Kidney (tissue), 14 donors: ENCODE data around the gene CXXC5. TPM values are rescaled to one million over a fixed set of nuclear protein-coding genes. Genes with fewer than 3 reads are reported as not detected.
A peak's percentile ranks its signal among the peaks of the same experiment; 100 is the strongest.

Experiments used
- DNase-seq, 5 donors: peaks; one replicate each; pipeline ENCODE4 v3.0.0-alpha.2; 2013 to 2020
- FAIRE-seq: peaks from 2 replicates; lab custom pipeline; 2012; peaks lifted over from hg19 to GRCh38; lab: Jason Lieb, UNC
- H3K27ac ChIP-seq, 2 donors: one replicate each; pipeline ENCODE4 v1.7.0; 2013; ENCODE audit warnings: low read depth in 2 of 2, low read length in 2 of 2, inconsistent platforms in 1 of 2
- H3K27me3 ChIP-seq: one replicate; pipeline ENCODE4 v1.7.1; 2013; ENCODE audit warnings: low read length, inconsistent platforms; ENCODE audit not compliant: control insufficient read depth, insufficient read depth
- H3K36me3 ChIP-seq, 3 donors: one replicate each; pipeline versions ENCODE4 v1.7.0 to v1.7.1; 2013; ENCODE audit warnings: low read length in 3 of 3, control low read depth in 1 of 3, inconsistent platforms in 1 of 3; ENCODE audit not compliant: insufficient read depth in 3 of 3, control insufficient read depth in 2 of 3
- H3K4me1 ChIP-seq, 3 donors: one replicate each; pipeline versions ENCODE4 v1.7.0 to v1.7.1; 2013; ENCODE audit warnings: low read length in 3 of 3, inconsistent platforms in 1 of 3, low read depth in 1 of 3; ENCODE audit not compliant: control insufficient read depth in 2 of 3, insufficient read depth in 2 of 3
- H3K4me3 ChIP-seq, 3 donors: one replicate each; pipeline versions ENCODE4 v1.7.0 to v1.8.1; 2013; ENCODE audit warnings: low read length in 3 of 3, control low read depth in 1 of 3, inconsistent platforms in 1 of 3
- H3K9ac ChIP-seq, 3 donors: one replicate each; pipeline versions ENCODE4 v1.7.0 to v1.7.1; 2013; ENCODE audit warnings: low read length in 3 of 3, control low read depth in 1 of 3, inconsistent platforms in 1 of 3
- H3K9me3 ChIP-seq, 3 donors: one replicate each; pipeline versions ENCODE4 v1.7.0 to v1.7.1; 2013; ENCODE audit warnings: low read length in 3 of 3, control low read depth in 1 of 3, inconsistent platforms in 1 of 3; ENCODE audit not compliant: control insufficient read depth in 2 of 3, insufficient read depth in 1 of 3
- intact Hi-C: fragments of 100-400 bp; cut with DNase I; formaldehyde crosslinking; loops from one replicate; pipeline ENCODE4 v1.11.1; 2022
- polyA plus RNA-seq: library from polyadenylated mRNA; stranded (reverse); fragments of 350-450 nt; fragmentation: Illumina TruSeq; extraction: RNeasy Lipid Tissue Mini Kit (QIAGEN cat#74804); gene quantifications from one replicate; pipeline ENCODE4 v1.2.3, GENCODE V29; 2014; ENCODE audit warnings: low read depth, low replicate concordance; ENCODE audit not compliant: insufficient read depth
- total RNA-seq: library from RNA; stranded (reverse); fragmentation: NEBNext Ultra II Directional; extraction: Animal tissue kit (Norgen Biotek cat#: 25700); gene quantifications from one replicate; pipeline ENCODE4 v1.2.1, GENCODE V29; 2021
- TF ChIP-seq, protein P1 (sequence below): IDR thresholded peaks from 3 replicates; pipeline ENCODE4 v1.5.1; 2012; ENCODE audit warnings: mild to moderate bottlenecking, moderate library complexity, borderline replicate concordance; ENCODE audit not compliant: insufficient read depth; ENCODE audit errors: extremely low read depth
- donor health status: control.
- donor health status: control.
- donor health status: control.
- donor health status: control.
- donor health status: control.
- donor health status: DM: yes; HTN: yes; CAD: no.
- donor health status: Normal renal cell carcinoma (clear cell type).

Gene CXXC5
- total and polyA plus RNA-seq, 2 donors from 2014 or later: 116 to 122 TPM

DNA sequence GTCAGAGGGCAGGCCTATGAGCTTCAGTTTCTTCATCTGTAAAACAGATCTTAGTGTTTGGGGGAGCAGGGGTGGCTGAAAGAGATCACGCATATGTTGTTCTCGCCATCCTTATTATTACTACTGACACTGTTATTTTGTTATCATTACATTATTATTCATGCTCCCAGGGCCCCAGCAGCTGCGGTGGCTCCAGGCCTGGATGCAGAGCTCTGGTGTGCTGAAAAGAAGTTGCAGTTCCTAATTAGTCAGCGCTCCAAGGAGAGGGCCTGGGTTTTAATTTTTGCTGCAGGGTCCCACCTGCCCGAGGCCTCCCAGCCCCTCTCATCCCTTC is 19.5 kb downstream of the CXXC5 start:
- H3K27ac ChIP-seq: peak overlapping the region; percentile 93
- no peaks in the 10 kb centered on the region for H3K9me3 ChIP-seq
- peak overlapping the region in 2 of 3 donors; percentile 36 to 74 for H3K9ac ChIP-seq
- H3K4me3 ChIP-seq: peak overlapping the region in 1 of 3 donors; percentile 41
- no peak for FAIRE-seq
- TF ChIP-seq, protein P1, sequence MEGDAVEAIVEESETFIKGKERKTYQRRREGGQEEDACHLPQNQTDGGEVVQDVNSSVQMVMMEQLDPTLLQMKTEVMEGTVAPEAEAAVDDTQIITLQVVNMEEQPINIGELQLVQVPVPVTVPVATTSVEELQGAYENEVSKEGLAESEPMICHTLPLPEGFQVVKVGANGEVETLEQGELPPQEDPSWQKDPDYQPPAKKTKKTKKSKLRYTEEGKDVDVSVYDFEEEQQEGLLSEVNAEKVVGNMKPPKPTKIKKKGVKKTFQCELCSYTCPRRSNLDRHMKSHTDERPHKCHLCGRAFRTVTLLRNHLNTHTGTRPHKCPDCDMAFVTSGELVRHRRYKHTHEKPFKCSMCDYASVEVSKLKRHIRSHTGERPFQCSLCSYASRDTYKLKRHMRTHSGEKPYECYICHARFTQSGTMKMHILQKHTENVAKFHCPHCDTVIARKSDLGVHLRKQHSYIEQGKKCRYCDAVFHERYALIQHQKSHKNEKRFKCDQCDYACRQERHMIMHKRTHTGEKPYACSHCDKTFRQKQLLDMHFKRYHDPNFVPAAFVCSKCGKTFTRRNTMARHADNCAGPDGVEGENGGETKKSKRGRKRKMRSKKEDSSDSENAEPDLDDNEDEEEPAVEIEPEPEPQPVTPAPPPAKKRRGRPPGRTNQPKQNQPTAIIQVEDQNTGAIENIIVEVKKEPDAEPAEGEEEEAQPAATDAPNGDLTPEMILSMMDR: no peak
- intact Hi-C loops: no loop called here
- peaks cover 0 to 5% (median 2%) of the 10 kb centered on the region in 3 donors for H3K36me3 ChIP-seq
- no peak for DNase-seq
- H3K27me3 ChIP-seq: no peaks in the 10 kb centered on the region
- H3K4me1 ChIP-seq: peaks cover 8 to 85% (median 81%) of the 10 kb centered on the region in 3 donors

DNA sequence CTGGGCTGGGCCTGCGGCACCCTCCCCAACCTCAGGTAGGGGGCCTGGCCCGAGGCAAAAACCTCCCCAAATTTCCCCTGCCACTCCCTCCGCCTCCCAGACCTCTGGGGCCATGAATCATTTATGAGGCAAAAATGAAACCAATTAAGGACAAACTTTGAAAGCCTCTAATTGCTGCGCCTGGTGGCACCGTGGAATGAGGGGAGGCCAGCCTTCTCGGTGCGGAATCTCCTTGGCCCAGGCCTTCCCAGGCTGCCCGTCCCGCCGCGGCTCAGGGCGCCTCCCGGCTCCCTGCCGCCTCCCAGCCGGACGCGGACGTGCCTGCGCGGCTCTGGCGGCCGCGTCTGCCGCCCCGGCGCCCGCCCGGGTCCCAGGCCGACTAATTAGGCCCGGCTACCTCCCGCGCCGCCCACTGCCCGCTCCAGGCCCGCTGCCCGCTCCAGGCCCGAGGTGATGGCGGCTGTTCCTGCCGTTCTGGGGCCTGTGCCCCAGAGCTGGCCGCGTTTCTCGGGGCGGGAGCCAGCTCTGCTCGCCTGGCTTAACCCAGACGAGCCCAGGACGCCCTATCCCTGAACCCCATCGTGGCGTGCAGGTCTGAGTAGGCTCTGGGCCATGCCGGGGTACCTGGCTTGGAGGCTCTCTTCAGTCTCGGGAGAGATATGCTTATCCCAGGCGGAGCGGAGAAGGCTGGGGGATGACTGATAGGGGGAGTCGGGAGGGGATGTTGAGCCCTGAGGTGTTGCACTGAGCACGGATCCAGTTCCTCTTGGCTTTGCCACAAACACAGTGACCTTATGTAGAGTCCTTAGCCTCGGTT is 20.1 kb downstream of the CXXC5 start:
- Histone ChIP-seq H3K27ac (peak overlapping the region; percentile 93), H3K27me3 (no peaks in the 10 kb centered on the region), H3K36me3 (peaks cover 0 to 5% (median 2%) of the 10 kb centered on the region in 3 donors), H3K4me1 (peaks cover 8 to 85% (median 78%) of the 10 kb centered on the region in 3 donors), H3K9ac (peak overlapping the region in 2 of 3 donors; percentile 36 to 74), H3K4me3 (peak overlapping the region in 1 of 3 donors; percentile 49), H3K9me3 (no peaks in the 10 kb centered on the region)
- no peak for FAIRE-seq
- peak in 4 of 5 donors; percentile 67 to 85 (median 78) for DNase-seq
- TF ChIP-seq, protein P1: no peak
- intact Hi-C loops: no loop called here

DNA sequence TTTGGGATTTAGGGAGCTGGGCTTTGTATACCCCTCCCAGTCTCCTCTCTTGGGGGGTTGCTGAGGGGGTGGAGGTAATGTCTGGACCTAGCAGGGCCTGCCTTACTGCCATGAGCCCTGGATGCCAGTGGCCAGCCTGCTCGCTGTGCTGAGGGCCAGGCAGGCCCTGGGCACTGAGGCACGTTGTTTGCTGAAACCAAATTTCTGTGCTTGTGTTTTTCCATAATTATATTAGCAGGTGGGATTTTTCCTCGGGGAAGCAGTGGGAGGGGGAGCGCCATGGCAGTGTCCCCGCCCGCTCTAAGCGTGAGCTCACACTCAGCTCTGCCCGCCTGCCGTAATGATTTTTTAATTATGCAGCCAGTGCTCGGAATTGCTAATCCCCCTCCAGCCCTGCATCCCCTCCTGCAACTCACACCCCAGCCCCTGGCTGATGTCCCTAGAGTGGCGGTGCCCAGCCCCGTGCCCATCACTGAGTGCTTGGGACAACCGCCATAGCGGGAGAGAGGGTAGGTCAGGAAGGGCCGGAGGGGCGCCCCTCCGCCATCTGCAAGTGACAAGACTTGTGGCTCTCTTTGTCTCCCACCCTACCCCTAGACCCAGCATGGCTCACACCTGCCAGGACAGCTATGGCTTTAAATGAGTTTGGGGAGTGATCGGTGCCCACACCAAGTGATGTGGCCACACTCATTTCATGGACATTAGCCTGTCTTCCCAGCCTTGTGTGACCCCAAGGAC is 20.9 kb downstream of the CXXC5 start:
- peaks cover 0 to 5% (median 2%) of the 10 kb centered on the region in 3 donors for H3K36me3 ChIP-seq
- FAIRE-seq (no peak), DNase-seq (peak in 1 of 5 donors; percentile 74)
- no peaks in the 10 kb centered on the region for H3K27me3 ChIP-seq
- H3K4me3 ChIP-seq: peak overlapping the region in 2 of 3 donors; percentile 19 to 49
- TF ChIP-seq, protein P1: no peak
- H3K9me3 ChIP-seq: no peaks in the 10 kb centered on the region
- peaks cover 8 to 84% (median 74%) of the 10 kb centered on the region in 3 donors for H3K4me1 ChIP-seq
- H3K27ac ChIP-seq: peak overlapping the region; percentile 93
- H3K9ac ChIP-seq: peak overlapping the region in 2 of 3 donors; percentile 13 to 72
- intact Hi-C loops: no loop called here
